Measurements from ENCODE around the gene CNDP2.

DNA sequence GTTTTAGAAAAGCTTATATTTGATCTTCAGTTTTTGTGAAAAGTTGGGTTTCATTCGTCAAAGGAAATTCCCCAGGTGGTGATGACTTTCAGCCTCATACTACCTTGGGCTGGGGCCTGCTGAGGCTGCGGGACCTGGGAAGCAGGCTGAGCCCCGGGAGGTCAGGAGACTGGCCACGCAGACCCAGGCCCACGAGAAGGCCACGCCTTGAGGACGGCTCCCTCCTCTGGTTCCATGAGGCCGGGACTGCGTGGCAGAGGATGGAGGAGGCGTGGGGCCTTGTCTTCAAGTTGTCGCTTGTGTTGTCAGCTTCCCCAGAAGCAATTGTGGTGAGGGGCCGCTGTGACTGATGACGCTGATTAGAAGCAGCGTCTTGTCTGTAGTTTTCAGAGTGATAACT lies 11.8 kb downstream of the CNDP2 start:
- TF ChIP-seq, protein P1, sequence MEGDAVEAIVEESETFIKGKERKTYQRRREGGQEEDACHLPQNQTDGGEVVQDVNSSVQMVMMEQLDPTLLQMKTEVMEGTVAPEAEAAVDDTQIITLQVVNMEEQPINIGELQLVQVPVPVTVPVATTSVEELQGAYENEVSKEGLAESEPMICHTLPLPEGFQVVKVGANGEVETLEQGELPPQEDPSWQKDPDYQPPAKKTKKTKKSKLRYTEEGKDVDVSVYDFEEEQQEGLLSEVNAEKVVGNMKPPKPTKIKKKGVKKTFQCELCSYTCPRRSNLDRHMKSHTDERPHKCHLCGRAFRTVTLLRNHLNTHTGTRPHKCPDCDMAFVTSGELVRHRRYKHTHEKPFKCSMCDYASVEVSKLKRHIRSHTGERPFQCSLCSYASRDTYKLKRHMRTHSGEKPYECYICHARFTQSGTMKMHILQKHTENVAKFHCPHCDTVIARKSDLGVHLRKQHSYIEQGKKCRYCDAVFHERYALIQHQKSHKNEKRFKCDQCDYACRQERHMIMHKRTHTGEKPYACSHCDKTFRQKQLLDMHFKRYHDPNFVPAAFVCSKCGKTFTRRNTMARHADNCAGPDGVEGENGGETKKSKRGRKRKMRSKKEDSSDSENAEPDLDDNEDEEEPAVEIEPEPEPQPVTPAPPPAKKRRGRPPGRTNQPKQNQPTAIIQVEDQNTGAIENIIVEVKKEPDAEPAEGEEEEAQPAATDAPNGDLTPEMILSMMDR (IDR thresholded peaks at IDR 0.05; ENCODE audit: low read length), result no peak
- no peak for TF ChIP-seq EZH2 (IDR thresholded peaks at IDR 0.05; ENCODE audit: borderline replicate concordance, low read length)

Measured in OCI-LY1 (cell line).